GM21515 (cell line): ENCODE data around the gene RGS2.

ENCODE experiments used
- ATAC-seq: cut with Tn5 transposase; IDR thresholded peaks from one replicate; pipeline ENCODE4 v1.9.1; 2021; ENCODE audit not compliant: unreplicated experiment

Gene RGS2

DNA sequence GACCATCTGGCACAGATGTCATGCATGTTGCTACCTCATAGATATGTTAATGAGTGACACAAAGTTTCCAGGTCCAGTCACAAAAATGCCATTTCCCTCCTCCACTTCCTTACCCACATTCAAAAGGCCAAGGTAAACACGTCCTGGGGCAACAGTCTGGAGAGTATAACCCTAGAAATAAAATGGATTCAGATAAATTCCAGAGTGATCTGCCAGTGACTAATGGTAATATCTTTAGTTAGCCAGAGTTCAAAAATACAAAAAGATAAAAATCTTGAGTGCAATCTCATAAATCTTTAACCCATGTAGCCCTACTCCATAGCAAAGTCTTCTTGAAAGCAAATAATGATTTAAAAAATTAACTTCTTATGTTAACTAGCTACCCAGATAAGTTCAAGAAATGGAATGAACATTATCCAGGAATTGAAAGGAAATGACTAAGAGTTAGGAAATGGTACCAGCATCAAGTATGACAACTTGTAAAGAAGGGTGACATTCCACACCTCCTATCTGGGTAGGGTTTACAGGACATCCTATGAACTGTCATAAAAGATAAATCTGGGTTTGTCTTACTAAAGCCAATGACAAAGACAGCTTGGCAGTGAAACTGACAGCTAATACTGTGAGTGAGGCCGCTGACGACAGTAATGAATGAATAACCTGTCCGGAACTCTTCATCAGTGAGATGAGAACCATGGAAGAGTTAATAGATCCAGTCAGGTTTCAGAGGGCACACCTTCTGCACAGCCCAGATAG, 18.1 kb downstream of the RGS2 start:
- ATAC-seq: no peak

DNA sequence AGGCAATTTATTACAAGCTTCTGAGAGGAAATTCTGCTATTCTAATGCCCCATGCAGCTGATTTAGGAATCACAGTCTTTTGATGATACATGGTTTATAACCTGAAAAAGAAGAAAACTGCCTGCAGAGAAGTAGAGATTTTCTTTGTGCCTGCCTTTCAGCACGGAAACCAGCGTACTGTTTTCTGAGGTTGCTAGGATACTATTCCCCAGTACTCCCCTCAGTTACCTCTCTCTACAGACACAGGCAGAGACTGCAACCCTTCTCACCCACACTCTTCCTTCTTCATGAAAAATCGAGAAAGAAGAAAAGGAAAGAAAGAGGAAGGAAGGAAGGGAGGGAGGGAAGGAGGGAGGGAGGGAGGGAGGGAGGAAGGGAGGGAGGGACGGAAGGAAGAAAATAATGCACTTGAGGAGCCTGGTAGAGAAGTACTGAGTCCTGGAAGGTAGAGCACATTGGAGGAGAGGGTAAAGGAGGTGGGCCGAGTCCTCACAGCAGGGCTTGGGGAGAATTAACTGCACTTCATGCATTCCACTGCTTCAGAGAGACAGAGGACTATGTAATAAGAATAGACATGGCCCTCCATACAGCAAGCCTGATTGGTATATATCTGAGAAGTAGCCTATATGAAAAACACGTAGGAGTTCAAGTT, 21.9 kb downstream of the RGS2 start:
- no peak for ATAC-seq

DNA sequence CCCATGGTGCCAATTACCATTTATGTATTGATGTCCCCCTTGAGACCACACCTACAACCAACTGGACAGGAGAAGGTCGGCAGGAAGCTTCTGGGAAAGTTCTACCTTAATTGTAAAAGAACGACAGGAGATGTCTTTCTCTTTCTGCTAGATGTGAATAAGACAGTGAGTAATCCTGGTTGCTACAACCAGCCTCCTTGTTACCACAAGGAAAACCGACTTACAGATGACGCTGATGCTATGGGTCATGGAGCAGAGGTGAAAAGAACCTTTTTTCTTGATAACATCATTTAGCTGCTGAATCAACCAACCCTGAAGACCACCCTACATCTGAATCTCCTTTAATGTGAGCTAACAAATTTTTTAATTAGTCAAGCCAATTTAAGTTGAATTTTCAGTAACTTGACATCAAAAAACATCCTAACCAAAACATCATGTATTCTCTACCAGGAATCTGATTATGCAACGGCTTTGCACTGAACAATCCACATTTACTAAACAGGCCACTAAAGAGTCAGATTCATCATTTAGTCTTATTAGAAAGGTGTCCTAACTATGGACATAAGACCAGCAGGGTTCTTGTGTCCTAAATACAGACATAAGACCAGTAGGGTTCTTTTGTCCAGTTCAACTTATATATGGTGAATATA, 23.0 kb downstream of the RGS2 start:
- ATAC-seq: no peak

DNA sequence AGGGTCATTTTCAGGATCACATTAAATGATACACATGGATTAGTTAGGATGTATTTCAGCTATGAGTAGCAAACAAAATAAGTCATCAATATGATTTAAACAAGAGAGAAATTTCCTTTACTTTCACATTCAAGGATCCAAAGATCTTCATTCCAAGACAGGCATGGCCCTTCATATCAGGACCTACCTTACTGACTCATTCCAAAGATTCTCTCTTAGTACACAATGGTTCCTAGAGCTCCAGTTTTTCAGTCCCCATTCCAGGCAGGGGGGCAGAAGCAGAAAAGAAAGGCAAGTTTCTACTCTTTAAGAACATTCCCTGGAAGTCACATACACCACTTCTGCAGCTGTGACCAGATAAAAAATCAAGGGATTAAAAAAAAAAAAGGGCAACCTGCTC, 23.7 kb downstream of the RGS2 start:
- no peak for ATAC-seq

DNA sequence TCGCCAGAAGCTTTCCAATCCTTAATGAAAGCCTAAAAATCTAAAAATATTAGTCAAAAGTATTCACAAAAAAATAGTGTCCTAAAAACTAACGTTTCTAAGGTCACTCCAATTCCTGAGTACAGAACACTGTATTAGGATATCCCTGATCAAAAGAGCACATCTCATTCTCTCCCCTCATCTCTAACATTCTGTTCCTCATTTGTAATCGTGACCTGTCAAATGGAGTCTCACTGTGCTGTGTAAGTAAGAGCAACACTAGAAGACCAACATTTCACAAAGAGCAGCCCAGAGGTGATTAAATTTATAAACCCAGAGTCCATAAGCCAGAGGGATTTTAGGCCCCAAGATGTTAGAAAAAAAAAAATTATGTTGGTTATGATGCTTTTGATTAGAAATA, 26.3 kb downstream of the RGS2 start:
- ATAC-seq: no peak

DNA sequence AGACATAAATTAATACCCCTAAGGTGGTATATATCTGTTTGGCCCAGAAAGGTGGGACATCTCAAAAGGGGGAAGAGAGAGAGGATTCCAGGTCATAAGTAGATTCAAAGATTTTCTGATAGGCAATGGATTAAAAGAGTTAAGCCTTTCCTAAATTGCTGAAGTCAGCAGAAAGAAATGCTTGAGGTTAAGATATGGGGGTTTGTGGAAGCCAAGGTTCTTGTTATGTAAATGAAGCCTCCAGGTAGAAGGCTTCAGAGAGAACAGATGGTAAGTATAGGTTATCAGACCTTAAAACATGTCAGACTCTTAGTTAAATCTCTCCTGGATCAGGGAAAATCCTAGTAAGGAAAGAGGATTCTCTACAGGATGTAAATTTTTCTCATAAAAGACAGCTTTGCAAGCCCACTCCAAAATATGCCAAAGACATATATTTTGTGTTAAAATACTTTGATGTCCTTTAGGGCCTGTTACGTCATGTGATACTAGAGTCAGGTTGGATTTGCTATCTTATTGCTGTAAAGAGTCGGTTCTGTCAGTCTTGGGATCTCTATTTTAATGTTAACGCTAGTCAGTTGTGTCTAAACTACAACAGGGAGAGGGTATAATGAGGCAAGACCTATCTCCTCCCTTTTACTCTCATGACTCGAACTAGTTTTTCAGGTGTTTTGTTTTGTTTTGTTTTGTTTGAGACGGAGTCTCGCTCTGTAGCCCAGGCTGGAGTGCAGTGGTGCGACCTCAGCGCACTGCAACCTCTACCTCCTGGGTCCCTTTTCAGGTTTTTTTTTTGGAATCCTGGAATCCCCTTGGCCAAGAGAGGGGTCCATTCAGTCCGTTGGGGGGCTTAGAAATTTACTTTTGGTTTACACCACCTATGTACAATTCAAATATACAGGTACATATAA, 30.6 kb downstream of the RGS2 start:
- ATAC-seq: no peak

DNA sequence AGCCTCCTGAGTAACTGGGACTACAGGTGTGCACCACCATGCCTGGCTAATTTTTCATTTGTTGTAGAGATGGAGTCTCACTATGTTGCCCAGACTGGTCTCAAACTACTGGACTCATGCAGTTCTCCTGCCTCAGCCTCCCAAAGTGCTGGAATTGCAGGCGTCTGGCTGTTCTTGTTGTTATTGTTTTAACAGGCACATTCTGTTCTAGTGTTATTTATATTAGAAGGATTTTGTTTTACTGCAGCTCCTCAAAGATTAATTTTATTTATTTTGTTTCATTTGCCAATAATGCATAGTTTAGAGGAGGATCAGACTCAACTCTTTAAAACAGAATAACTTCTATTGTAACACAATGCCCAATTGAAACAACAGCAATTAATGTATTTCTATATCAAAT, 35.5 kb downstream of the RGS2 start:
- no peak for ATAC-seq

DNA sequence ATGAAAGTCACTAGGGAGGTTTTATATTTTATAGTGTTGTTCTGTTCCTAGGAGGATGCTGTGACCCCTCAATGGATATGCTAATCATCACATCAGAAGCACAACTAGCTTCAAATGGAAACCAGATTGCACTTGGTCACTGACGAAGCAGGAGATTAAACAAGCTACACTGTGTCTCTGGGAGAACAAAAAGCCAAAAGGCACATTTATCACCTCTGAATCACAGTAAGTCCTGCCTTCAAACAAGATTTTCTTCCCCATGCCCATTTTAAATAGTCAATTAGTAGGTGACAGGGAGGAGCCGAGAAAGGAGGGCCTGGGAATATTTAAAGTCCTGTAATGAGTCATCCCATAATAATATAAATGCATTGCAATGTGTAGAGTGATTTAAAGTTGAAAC, 38.1 kb downstream of the RGS2 start:
- no peak for ATAC-seq

DNA sequence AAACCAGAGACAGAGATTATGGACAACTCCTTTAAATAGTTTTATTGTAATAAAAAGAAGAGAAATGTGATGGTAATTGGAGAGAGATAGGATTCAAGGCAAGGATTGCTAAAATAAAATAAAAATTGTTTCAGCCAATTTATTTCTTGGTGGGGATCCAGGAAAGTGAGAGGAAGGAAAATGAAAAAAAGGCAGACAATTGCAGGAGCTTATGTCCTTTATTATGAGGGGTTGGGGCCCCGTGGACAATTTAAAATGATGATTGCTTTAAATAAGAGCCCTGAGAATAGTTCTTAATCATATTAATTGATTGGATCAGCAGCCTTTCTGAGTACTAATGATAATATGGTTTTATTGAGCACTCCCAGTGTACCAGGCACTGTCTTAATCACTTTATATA, 40.2 kb downstream of the RGS2 start:
- ATAC-seq: no peak

DNA sequence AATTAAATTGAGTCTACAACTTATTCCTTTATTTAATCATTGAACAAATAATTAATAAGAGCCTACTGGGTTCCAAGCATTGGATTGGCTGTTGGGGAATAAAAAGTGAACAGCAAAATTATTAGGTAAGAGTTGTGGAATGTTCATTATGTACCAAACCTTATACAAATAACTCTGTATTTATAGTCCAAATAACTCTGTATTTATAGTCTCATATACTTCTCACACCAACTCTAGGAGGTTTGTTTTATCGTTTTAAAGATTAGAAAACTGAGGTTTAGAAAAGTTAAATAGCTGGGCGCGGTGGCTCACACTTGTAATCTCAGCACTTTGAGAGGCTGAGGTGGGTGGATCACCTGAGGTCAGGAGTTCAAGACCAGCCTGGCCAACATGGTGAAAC, 40.6 kb downstream of the RGS2 start:
- ATAC-seq: no peak

DNA sequence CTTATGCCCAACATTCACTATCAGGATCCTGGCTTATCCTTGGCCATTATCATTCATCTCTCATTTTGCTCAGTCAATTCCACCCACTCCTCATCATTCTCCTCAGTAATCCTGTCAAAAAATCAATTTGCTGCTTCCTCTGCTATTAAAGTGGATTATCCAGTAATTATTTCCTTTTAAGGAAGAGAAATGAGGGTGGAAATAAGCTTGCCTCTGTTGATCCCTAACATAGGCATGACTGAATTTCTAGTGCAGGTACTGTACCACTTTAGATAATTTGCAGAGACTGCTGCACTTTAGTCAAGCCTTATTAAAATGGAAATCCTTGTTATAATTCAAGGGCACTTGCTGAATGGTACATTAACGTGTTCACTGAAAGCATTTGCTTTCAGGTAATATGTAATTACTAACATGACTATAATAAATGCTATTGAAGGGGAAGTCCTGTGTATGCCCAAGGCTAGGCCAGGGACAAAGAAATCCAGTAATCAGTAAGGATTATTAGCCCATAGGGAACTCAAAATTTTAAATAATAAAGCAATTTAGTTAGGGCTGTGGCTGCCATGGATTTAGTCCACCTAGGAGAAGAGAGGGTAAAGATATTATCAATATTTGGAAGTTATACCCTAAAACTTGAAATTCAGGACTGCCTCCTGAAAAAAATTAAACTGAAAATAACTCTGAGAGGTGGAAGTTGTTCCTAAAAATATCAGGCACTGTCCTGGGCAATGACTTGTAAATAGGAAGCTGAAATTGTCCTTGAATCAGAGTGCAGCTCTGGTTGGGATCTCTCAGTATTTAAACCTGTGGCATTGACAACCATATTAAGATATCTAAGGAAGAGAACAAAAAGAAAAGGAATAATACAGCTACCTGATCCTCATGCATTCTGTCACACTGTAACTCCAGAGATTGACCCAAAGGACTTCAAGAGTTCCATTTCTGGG, 43.4 kb downstream of the RGS2 start:
- no peak for ATAC-seq

DNA sequence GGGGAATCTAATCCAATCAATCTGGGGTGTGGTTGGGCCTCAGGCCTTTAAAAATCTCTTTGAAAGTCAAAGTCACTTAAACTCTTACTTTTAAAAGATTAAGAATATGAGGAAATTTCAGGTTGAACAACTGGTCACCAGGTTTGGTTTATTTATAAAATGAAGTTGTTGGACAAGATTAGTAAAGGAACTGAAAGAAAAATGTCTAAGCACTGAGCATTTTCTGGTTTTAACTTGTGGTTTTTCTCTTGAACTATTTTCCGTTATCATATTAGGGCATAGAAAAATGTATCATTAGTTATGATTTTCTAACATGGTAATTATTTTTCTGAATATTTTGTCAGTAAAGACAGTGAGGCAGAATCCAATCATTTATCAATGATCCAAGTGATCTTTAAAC, 49.6 kb downstream of the RGS2 start:
- no peak for ATAC-seq

DNA sequence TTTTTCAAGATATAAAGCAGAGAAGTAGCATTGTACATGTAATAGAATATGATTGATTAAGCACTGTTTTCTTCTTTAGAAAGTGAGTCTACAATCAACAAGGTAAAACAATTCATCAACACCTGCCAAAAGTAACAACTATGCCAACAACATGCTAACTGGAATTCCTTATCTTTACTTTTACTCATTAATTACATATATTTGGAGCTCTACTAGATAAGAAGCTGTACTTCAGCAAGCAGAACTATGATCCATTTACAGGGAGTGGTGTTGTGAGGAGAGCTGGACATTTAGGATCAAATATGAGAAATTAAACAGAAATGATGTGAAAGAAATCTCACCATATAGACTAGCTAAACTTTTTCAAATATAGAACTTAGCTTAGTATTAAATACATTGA, 51.0 kb downstream of the RGS2 start:
- ATAC-seq: no peak

DNA sequence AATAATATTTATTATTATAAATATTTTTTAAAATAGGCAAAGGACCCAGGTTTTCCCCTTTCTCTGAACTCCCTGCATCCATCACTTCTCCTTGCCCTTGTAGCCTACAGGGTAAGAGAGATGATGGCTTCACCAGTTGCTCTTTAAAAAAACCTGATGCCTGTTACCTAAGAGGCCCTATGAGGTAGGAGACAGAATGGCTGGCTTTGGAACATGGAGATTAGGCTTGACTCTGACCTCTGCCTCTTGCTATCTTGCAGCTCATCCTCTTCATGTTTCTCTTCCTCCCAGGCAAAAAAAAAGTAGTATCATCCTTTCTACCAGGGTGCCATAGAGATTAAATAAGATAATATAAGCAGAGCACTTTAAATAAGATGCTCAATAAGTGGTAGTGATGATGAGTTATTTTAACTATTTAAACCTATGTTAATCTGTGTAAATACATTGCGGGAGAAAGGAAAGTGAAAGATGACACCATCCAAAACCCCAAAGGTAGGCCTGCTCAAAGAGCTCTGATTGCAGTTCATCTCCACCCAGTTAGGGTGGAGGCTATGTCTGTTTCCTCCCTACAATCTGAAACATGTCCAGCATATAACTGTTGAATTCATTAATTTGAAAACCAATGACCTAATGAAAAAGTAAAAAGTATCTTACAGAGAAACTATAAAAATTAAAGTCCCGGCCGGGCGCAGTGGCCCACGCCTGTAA, 51.8 kb downstream of the RGS2 start:
- peak; percentile 63 for ATAC-seq

DNA sequence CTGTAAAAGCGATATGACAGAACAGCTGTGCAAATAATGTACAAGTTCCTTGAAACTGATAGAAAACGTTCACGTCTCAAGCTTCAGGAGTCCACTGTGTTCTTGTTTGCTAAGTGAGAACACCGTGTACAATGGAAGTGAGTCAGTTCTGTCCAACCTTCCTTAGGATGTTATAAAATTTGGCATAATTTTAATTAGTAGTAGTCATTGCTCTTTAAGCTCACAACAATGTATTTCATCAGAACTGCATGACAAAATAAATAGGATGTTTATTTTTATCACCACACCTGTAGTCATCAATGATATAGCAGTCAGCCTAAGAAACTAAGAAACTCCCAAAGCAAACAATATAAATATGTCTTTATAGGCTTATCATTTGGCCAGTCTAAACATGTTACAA, 53.0 kb downstream of the RGS2 start:
- no peak for ATAC-seq
